ENCODE data around the gene CALHM2.
A peak's percentile ranks its signal among the peaks of the same experiment; 100 is the strongest.
"Not testable (repeated sequence)": the region's sequence is repeated elsewhere in the genome, so short reads cannot be mapped to it uniquely, and the experiment has no call there.

The CALHM2 gene

GRCh38 chr10:103449208-103450144 is 2.7 kb downstream of the CALHM2 start:
- FAIRE-seq, result no peak

- no peak for FAIRE-seq
Measured at GRCh38 chr10:103448746-103449145, 3.4 kb downstream of the CALHM2 start.

- no peak for FAIRE-seq
Measured at GRCh38 chr10:103447187-103447586, 5.0 kb downstream of the CALHM2 start.

- no peak for FAIRE-seq
Measured at GRCh38 chr10:103445767-103446567, 6.2 kb downstream of the CALHM2 start.

- FAIRE-seq, result no peak
Measured at GRCh38 chr10:103445366-103445765, 6.8 kb downstream of the CALHM2 start.

- FAIRE-seq, result no peak
Measured at GRCh38 chr10:103444478-103444877, 7.7 kb downstream of the CALHM2 start.

- no peak for FAIRE-seq
Measured at GRCh38 chr10:103443475-103444185, 8.5 kb downstream of the CALHM2 start.

GRCh38 chr10:103442031-103442461 is 10.1 kb downstream of the CALHM2 start:
- no peak for FAIRE-seq

GRCh38 chr10:103441611-103442010 is 10.6 kb downstream of the CALHM2 start:
- FAIRE-seq, result no peak

GRCh38 chr10:103441206-103441605 is 11.0 kb downstream of the CALHM2 start:
- FAIRE-seq, result no peak

- FAIRE-seq, result no peak
Measured at GRCh38 chr10:103440416-103440815, 11.8 kb downstream of the CALHM2 start.

- FAIRE-seq, result no peak
Measured at GRCh38 chr10:103439776-103440175, 12.4 kb downstream of the CALHM2 start.

GRCh38 chr10:103433858-103434257 is 18.3 kb downstream of the CALHM2 start:
- no peak for FAIRE-seq

- FAIRE-seq, result no peak
Measured at GRCh38 chr10:103431902-103432301, 20.3 kb downstream of the CALHM2 start.

GRCh38 chr10:103429647-103430046 is 22.5 kb downstream of the CALHM2 start:
- no peak for FAIRE-seq

GRCh38 chr10:103428989-103429643 is 23.1 kb downstream of the CALHM2 start:
- FAIRE-seq, result no peak

- FAIRE-seq, result no peak
Measured at GRCh38 chr10:103427866-103428265, 24.3 kb downstream of the CALHM2 start.

GRCh38 chr10:103423748-103424147 is 28.4 kb downstream of the CALHM2 start:
- no peak for FAIRE-seq

- no peak for FAIRE-seq
Measured at GRCh38 chr10:103419101-103419500, 33.1 kb downstream of the CALHM2 start.

GRCh38 chr10:103417601-103418000 is 34.6 kb downstream of the CALHM2 start:
- no peak for FAIRE-seq

GRCh38 chr10:103417148-103417469 is 35.1 kb downstream of the CALHM2 start:
- FAIRE-seq, result not testable (repeated sequence)

GRCh38 chr10:103416436-103417147 is 35.6 kb downstream of the CALHM2 start:
- FAIRE-seq, result peak; percentile 54

Measured in TTC549 (cell line).